Karpas-422 (cell line): ENCODE data around the gene EVI5L. TPM values are rescaled to one million over a fixed set of nuclear protein-coding genes. Genes with fewer than 3 reads are reported as not detected.

Experiments used
- DNase-seq: peaks from one replicate; pipeline ENCODE4 v3.0.0-alpha.2; 2015
- H2AFZ ChIP-seq: fragments of 200-600 bp; sonication (generic); 2 replicates; pipeline ENCODE4 v1.6.1; 2014; ENCODE audit warnings: antibody characterized with exemption, low read length, mixed read lengths
- H3K27ac ChIP-seq: fragments of 200-600 bp; sonication (generic); 2 replicates; pipeline ENCODE4 v1.5.1; 2014; ENCODE audit warnings: mild to moderate bottlenecking, low read length, moderate library complexity
- H3K27me3 ChIP-seq: fragments of 200-600 bp; sonication (generic); 2 replicates; pipeline ENCODE4 v1.6.1; 2014; ENCODE audit warnings: low read length, mixed read lengths
- H3K36me3 ChIP-seq: fragments of 200-600 bp; sonication (generic); 2 replicates; pipeline ENCODE4 v1.6.1; 2014; ENCODE audit warnings: low read length, mixed read lengths; ENCODE audit not compliant: insufficient read depth
- H3K4me1 ChIP-seq: fragments of 200-600 bp; sonication (generic); 2 replicates; pipeline ENCODE4 v1.6.1; 2014; ENCODE audit warnings: mild to moderate bottlenecking, low read length, mixed read lengths
- H3K4me2 ChIP-seq: fragments of 200-600 bp; sonication (generic); 2 replicates; pipeline ENCODE4 v1.6.1; 2014; ENCODE audit warnings: low read length, low read depth, mild to moderate bottlenecking; ENCODE audit not compliant: poor library complexity, severe bottlenecking
- H3K4me3 ChIP-seq: fragments of 200-600 bp; sonication (generic); 2 replicates; pipeline ENCODE4 v1.5.1; 2014; ENCODE audit warnings: mild to moderate bottlenecking, antibody characterized with exemption, low read length, mixed read lengths
- H3K79me2 ChIP-seq: fragments of 200-600 bp; sonication (generic); 2 replicates; pipeline ENCODE4 v1.6.1; 2014; ENCODE audit warnings: mild to moderate bottlenecking, low read length, mixed read lengths
- H3K9ac ChIP-seq: fragments of 200-600 bp; sonication (generic); 2 replicates; pipeline ENCODE4 v1.6.0; 2014; ENCODE audit warnings: low read length
- H3K9me2 ChIP-seq: fragments of 200-600 bp; sonication (generic), shearing (Covaris generic); replicated peaks from 2 replicates; pipeline ENCODE4 v1.6.0; 2014; ENCODE audit warnings: mild to moderate bottlenecking, low read length, moderate library complexity; ENCODE audit not compliant: insufficient read depth
- H3K9me3 ChIP-seq: fragments of 300-700, 200-600 bp; sonication (generic); 2 replicates; pipeline ENCODE4 v1.6.1; 2014; ENCODE audit warnings: low read length, mixed read lengths
- H4K20me1 ChIP-seq: fragments of 200-600 bp; sonication (generic); 2 replicates; pipeline ENCODE4 v1.6.1; 2014; ENCODE audit warnings: mild to moderate bottlenecking, antibody characterized with exemption, low read length, low read depth; ENCODE audit not compliant: insufficient read depth
- total RNA-seq: library from RNA; depleted of rRNA; stranded (reverse); fragments of >200 nt; shearing (Covaris generic); gene quantifications from 2 replicates; pipeline ENCODE4 v1.2.3, GENCODE V29; 2014; ENCODE audit warnings: low replicate concordance; rRNA removed

The EVI5L gene
- total RNA-seq, 1 experiment from 2014 or later: 6.0 TPM

- no peak overlapping the region for H3K4me2 ChIP-seq
- H3K79me2 ChIP-seq: no peaks in the 10 kb centered on the region
- H4K20me1 ChIP-seq: no peaks in the 10 kb centered on the region
- no peaks in the 10 kb centered on the region for H3K9me2 ChIP-seq
- H3K27me3 ChIP-seq: no peaks in the 10 kb centered on the region
- no peak overlapping the region for H3K27ac ChIP-seq
- no peak overlapping the region for H2AFZ ChIP-seq
- no peaks in the 10 kb centered on the region for H3K9me3 ChIP-seq
- H3K4me3 ChIP-seq: no peak overlapping the region
- H3K9ac ChIP-seq: no peak overlapping the region
- H3K4me1 ChIP-seq: peaks cover 23% of the 10 kb centered on the region
- no peaks in the 10 kb centered on the region for H3K36me3 ChIP-seq
- DNase-seq: no peak
These were observed 84.1 kb downstream of the EVI5L start for GRCh38 chr19:7914099-7914498.

Other genes with a start within 250 kb of the EVI5L start
- 0.36 TPM in 1 of 2 replicates, not detected in the other for gene CAMSAP3, start 234.4 kb upstream of the EVI5L start, total RNA-seq
- gene XAB2, start 200.7 kb upstream of the EVI5L start, total RNA-seq: 20.2 and 36.2 TPM in 2 replicates
- 15.5 and 51.5 TPM in 2 replicates for gene PET100, start 200.4 kb upstream of the EVI5L start, total RNA-seq
- 0.65 TPM in 1 of 2 replicates, not detected in the other for gene PCP2, start 196.5 kb upstream of the EVI5L start, total RNA-seq
- gene STXBP2, start 193.1 kb upstream of the EVI5L start, total RNA-seq: 36.5 and 61.3 TPM in 2 replicates
- gene RETN, start 161.2 kb upstream of the EVI5L start, total RNA-seq: not detected in 2 replicates
- not detected in 2 replicates for gene MCEMP1, start 153.1 kb upstream of the EVI5L start, total RNA-seq
- 52.1 and 116 TPM in 2 replicates for gene TRAPPC5, start 149.4 kb upstream of the EVI5L start, total RNA-seq
- 0.14 TPM in 1 of 2 replicates, not detected in the other for gene FCER2, start 128.1 kb upstream of the EVI5L start, total RNA-seq
- not detected in 2 replicates for gene CLEC4G, start 98.1 kb upstream of the EVI5L start, total RNA-seq
- not detected in 2 replicates for gene CD209, start 82.7 kb upstream of the EVI5L start, total RNA-seq
- gene CLEC4M, start 67.0 kb upstream of the EVI5L start, total RNA-seq: not detected in 2 replicates
- gene PRR36, start 44.2 kb downstream of the EVI5L start, total RNA-seq: not detected in 2 replicates
- not detected in 2 replicates for gene LRRC8E, start 58.3 kb downstream of the EVI5L start, total RNA-seq
- 10.4 and 14.4 TPM in 2 replicates for gene MAP2K7, start 73.7 kb downstream of the EVI5L start, total RNA-seq
- not detected in 2 replicates for gene TGFBR3L, start 84.6 kb downstream of the EVI5L start, total RNA-seq
- 9.8 and 22.0 TPM in 2 replicates for gene SNAPC2, start 90.1 kb downstream of the EVI5L start, total RNA-seq
- 0.18 TPM in 1 of 2 replicates, not detected in the other for gene CTXN1, start 95.9 kb downstream of the EVI5L start, total RNA-seq
- gene TIMM44, start 113.4 kb downstream of the EVI5L start, total RNA-seq: 43.7 and 53.1 TPM in 2 replicates
- 48.7 and 50.0 TPM in 2 replicates for gene ELAVL1, start 175.4 kb downstream of the EVI5L start, total RNA-seq
- gene CCL25, start 222.5 kb downstream of the EVI5L start, total RNA-seq: not detected in 2 replicates